OCI-LY3 (cell line): Measurements from ENCODE around the gene SESN1.

ENCODE experiments used
- CTCF ChIP-seq: fragments of 200-600, 300-600 bp; sonication (generic); IDR thresholded peaks from 2 replicates; pipeline ENCODE4 v1.5.1; 2014; ENCODE audit warnings: antibody characterized with exemption, low read length, low read depth
- EZH2phosphoT487 ChIP-seq: fragments of 200-600 bp; shearing (Covaris generic); IDR thresholded peaks from 2 replicates; pipeline ENCODE4 v1.6.1; 2018; ENCODE audit warnings: antibody characterized with exemption, mixed run types, low read depth

GRCh38 chr6:109056661-109057060 is 38.0 kb downstream of the SESN1 start:
- no peak for TF ChIP-seq CTCF
- no peak for TF ChIP-seq EZH2phosphoT487
